ENCODE data around the gene SLC39A13. TPM values are rescaled to one million over a fixed set of nuclear protein-coding genes. Genes with fewer than 3 reads are reported as not detected.

SLC39A13 gene
- total RNA-seq, 1 experiment from 2014 or later = 32.5 TPM

- BruUV-seq (replicated peaks) = no TSS peak
- ATAC-seq (no peak), DNase-seq (no peak)
- H3K4me3 ChIP-seq (ENCODE audit: low read length) = no peak overlapping the region
- H3K9me2 ChIP-seq (replicated peaks; ENCODE audit: low read length) = no peaks in the 10 kb centered on the region
- H3K9me3 ChIP-seq (ENCODE audit: low read length) = no peaks in the 10 kb centered on the region
- no peak overlapping the region for H3K4me2 ChIP-seq (ENCODE audit: low read length)
- no peak for TF ChIP-seq CTCF (conservative IDR thresholded peaks at IDR 0.05; ENCODE audit: low read depth, low read length)
- TF ChIP-seq EZH2phosphoT487 (IDR thresholded peaks at IDR 0.05; ENCODE audit: borderline replicate concordance, low read length) = no peak
- TF ChIP-seq EZH2 (IDR thresholded peaks at IDR 0.05; ENCODE audit: low read length, unreplicated experiment) = no peak
- ChIA-PET CTCF (no interaction called here), POLR2A (ENCODE audit: unreplicated experiment) (no interaction called here)
- H3K36me3 ChIP-seq (ENCODE audit: low read depth, low read length) = no peaks in the 10 kb centered on the region; the same call in 1 of the 2 replicates
- H3K27ac ChIP-seq (ENCODE audit: low read length) = no peak overlapping the region
- no peak overlapping the region for H3K9ac ChIP-seq (ENCODE audit: low read length)
- H3K27me3 ChIP-seq (ENCODE audit: low read length) = no peaks in the 10 kb centered on the region
- H3K79me2 ChIP-seq (ENCODE audit: low read length) = no peaks in the 10 kb centered on the region
- no peaks in the 10 kb centered on the region for H4K20me1 ChIP-seq (ENCODE audit: low read length)
- no peak overlapping the region for H2AFZ ChIP-seq (ENCODE audit: low read length)
- intact Hi-C loops (cut with micrococcal nuclease) = no loop called here
- no peaks in the 10 kb centered on the region for H3F3A ChIP-seq (ENCODE audit: low read length, unreplicated experiment)
- no peaks in the 10 kb centered on the region for H3K4me1 ChIP-seq (ENCODE audit: insufficient read depth, low read length)
Measured at GRCh38 chr11:47451436-47451835, 43.0 kb downstream of the SLC39A13 start.

GRCh38 chr11:47451990-47452389 is 43.6 kb downstream of the SLC39A13 start:
- DNase-seq (no peak), ATAC-seq (no peak)
- Histone ChIP-seq H3K9ac (ENCODE audit: low read length) (no peak overlapping the region), H2AFZ (ENCODE audit: low read length) (no peak overlapping the region), H3K4me3 (ENCODE audit: low read length) (no peak overlapping the region), H3K4me1 (ENCODE audit: insufficient read depth, low read length) (no peaks in the 10 kb centered on the region), H3K27me3 (ENCODE audit: low read length) (no peaks in the 10 kb centered on the region), H3F3A (ENCODE audit: low read length, unreplicated experiment) (no peaks in the 10 kb centered on the region), H3K4me2 (ENCODE audit: low read length) (no peak overlapping the region), H3K27ac (ENCODE audit: low read length) (no peak overlapping the region), H3K79me2 (ENCODE audit: low read length) (no peaks in the 10 kb centered on the region), H4K20me1 (ENCODE audit: low read length) (no peaks in the 10 kb centered on the region), H3K36me3 (ENCODE audit: low read depth, low read length) (no peaks in the 10 kb centered on the region; the same call in 1 of the 2 replicates), H3K9me3 (ENCODE audit: low read length) (no peaks in the 10 kb centered on the region), H3K9me2 (replicated peaks; ENCODE audit: low read length) (no peaks in the 10 kb centered on the region)
- POLR2A ChIA-PET (ENCODE audit: unreplicated experiment) = no interaction called here
- TF ChIP-seq EZH2 (IDR thresholded peaks at IDR 0.05; ENCODE audit: low read length, unreplicated experiment) (no peak), EZH2phosphoT487 (IDR thresholded peaks at IDR 0.05; ENCODE audit: borderline replicate concordance, low read length) (no peak), CTCF (conservative IDR thresholded peaks at IDR 0.05; ENCODE audit: low read depth, low read length) (no peak)
- intact Hi-C loops (cut with micrococcal nuclease) = no loop called here
- BruUV-seq (replicated peaks) = no TSS peak
- CTCF ChIA-PET = no interaction called here

GRCh38 chr11:47453365-47453764 is 45.0 kb downstream of the SLC39A13 start:
- TF ChIP-seq EZH2phosphoT487 (IDR thresholded peaks at IDR 0.05; ENCODE audit: borderline replicate concordance, low read length) (no peak), CTCF (conservative IDR thresholded peaks at IDR 0.05; ENCODE audit: low read depth, low read length) (no peak), EZH2 (IDR thresholded peaks at IDR 0.05; ENCODE audit: low read length, unreplicated experiment) (no peak)
- H3F3A ChIP-seq (ENCODE audit: low read length, unreplicated experiment) = no peaks in the 10 kb centered on the region
- intact Hi-C loops (cut with micrococcal nuclease) = no loop called here
- H3K4me1 ChIP-seq (ENCODE audit: insufficient read depth, low read length) = no peaks in the 10 kb centered on the region
- ChIA-PET POLR2A (ENCODE audit: unreplicated experiment) (no interaction called here), CTCF (no interaction called here)
- DNase-seq (no peak), ATAC-seq (no peak)
- H3K27ac ChIP-seq (ENCODE audit: low read length) = no peak overlapping the region
- H3K79me2 ChIP-seq (ENCODE audit: low read length) = no peaks in the 10 kb centered on the region
- H3K36me3 ChIP-seq (ENCODE audit: low read depth, low read length) = no peaks in the 10 kb centered on the region; the same call in 1 of the 2 replicates
- H2AFZ ChIP-seq (ENCODE audit: low read length) = no peak overlapping the region
- no peak overlapping the region for H3K9ac ChIP-seq (ENCODE audit: low read length)
- H3K9me2 ChIP-seq (replicated peaks; ENCODE audit: low read length) = no peaks in the 10 kb centered on the region
- H3K4me3 ChIP-seq (ENCODE audit: low read length) = no peak overlapping the region
- H4K20me1 ChIP-seq (ENCODE audit: low read length) = no peaks in the 10 kb centered on the region
- no peaks in the 10 kb centered on the region for H3K27me3 ChIP-seq (ENCODE audit: low read length)
- H3K9me3 ChIP-seq (ENCODE audit: low read length) = no peaks in the 10 kb centered on the region
- BruUV-seq (replicated peaks) = no TSS peak
- no peak overlapping the region for H3K4me2 ChIP-seq (ENCODE audit: low read length)
